A673 (cell line): ENCODE measurements around the gene BAIAP2L2.
"Not testable (repeated sequence)": the region's sequence is repeated elsewhere in the genome, so short reads cannot be mapped to it uniquely, and the experiment has no call there.

ENCODE experiments used
- EZH2 ChIP-seq: fragments of 200-600 bp; sonication (generic); IDR thresholded peaks from 2 replicates; pipeline ENCODE4 v1.6.1; 2017; ENCODE audit warnings: borderline replicate concordance, low read depth, mild to moderate bottlenecking, mixed read lengths, antibody characterized with exemption, low read length; ENCODE audit not compliant: poor library complexity, severe bottlenecking
- TF ChIP-seq, protein P1 (sequence below): fragments of 300-800, 200-600 bp; sonication (generic); conservative IDR thresholded peaks from 2 replicates; pipeline ENCODE4 v1.5.1; 2017; ENCODE audit warnings: low read depth, mild to moderate bottlenecking, antibody characterized with exemption, low read length, moderate library complexity, mixed read lengths

DNA sequence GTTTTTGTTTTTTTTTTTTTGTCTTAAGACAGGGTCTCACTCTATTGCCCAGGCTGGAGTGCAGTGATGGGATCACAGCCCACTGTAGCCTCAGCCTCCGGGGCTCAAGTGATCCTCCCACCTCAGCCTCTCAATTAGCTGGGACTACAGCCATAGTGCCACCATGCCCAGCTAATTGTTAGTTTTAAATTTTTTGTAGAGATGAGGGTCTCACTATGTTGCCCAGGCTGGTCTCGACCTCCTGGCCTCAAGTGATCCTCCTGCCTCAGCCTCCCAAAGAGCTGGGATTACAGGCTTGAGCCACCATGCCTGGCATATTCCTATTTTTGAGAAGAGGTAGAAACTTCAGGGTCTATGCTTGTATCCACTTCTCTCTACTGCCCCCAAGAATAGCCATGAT, 8.3 kb upstream of the BAIAP2L2 start:
- TF ChIP-seq, protein P1, sequence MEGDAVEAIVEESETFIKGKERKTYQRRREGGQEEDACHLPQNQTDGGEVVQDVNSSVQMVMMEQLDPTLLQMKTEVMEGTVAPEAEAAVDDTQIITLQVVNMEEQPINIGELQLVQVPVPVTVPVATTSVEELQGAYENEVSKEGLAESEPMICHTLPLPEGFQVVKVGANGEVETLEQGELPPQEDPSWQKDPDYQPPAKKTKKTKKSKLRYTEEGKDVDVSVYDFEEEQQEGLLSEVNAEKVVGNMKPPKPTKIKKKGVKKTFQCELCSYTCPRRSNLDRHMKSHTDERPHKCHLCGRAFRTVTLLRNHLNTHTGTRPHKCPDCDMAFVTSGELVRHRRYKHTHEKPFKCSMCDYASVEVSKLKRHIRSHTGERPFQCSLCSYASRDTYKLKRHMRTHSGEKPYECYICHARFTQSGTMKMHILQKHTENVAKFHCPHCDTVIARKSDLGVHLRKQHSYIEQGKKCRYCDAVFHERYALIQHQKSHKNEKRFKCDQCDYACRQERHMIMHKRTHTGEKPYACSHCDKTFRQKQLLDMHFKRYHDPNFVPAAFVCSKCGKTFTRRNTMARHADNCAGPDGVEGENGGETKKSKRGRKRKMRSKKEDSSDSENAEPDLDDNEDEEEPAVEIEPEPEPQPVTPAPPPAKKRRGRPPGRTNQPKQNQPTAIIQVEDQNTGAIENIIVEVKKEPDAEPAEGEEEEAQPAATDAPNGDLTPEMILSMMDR: not testable (repeated sequence)
- TF ChIP-seq EZH2: not testable (repeated sequence)
